ENCODE data around the gene TMEM238L. TPM values are rescaled to one million over a fixed set of nuclear protein-coding genes. Genes with fewer than 3 reads are reported as not detected.

The TMEM238L gene
- total RNA-seq, 1 donor = not detected

GRCh38 chr17:10798910-10799309, 5.0 kb downstream of the TMEM238L start:
- DNase-seq (ENCODE audit: low read depth) = no peak
- H3K4me3 ChIP-seq (ENCODE audit: low read depth, low read length) = no peak overlapping the region
- TF ChIP-seq CTCF (IDR thresholded peaks at IDR 0.05; ENCODE audit: insufficient read depth, low read length) = no peak

DNA sequence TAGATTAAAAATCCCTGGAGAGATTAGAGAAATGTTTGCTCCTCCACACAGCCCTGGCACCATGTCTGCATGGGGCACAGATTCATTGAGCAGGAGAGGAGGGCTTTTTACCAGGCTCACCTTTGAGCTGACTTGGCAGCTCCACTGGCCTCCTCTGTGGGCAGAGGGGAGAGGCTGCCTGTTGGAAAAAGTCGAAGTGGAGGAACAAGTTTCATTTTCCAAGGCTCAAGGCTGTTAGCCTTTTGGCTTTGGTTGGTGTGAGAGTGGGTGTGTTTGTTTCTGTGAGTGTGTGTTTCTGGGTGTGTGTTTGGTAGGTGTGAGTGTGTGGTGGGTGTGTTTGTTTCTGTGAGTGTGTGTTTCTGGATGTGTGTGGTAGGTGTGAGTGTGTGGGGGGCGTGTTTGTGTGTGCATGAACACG, 5.6 kb downstream of the TMEM238L start:
- DNase-seq (ENCODE audit: low read depth) = no peak
- H3K4me3 ChIP-seq (ENCODE audit: low read depth, low read length) = no peak overlapping the region
- TF ChIP-seq CTCF (IDR thresholded peaks at IDR 0.05; ENCODE audit: insufficient read depth, low read length) = no peak

DNA sequence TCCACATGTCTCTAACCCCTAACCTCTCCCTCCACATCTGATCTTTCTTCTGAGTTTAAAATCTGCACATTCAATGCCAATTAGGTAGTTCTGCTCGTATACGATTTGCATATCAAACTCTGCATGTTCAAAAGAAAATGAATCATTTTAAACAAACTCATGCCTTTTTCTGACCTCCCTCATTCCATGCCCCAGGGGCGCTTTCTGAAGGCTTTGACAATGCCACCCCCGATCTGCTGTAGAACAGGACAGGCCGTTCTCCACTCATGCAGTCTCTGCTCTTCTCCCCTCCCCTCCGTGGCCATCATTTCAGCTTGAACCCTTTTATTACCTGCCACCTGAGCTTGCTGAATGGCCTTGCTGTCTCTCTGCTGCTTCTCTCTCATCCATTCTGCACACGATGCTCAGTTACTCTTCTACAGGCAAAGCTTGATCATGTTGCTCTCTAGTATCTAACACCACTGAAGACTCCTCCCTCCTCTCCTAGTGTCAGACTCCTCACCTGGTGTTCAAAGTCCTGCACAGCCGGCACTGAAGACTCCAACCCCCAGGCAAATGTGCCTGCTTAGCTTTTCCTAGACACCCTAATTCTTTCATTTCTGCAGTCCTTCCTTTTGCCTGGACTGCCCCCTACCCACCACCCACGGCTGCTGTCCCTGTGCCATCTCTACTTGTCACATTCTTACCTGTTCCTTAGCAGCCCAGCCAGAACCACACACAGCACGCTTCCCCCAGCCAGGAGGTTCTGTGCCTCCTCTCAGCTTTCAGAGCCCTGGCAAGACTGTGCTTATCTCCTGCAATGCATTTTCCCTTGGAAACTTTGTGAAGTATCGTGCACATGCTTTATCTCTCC, 6.2 kb downstream of the TMEM238L start:
- no peak for DNase-seq (ENCODE audit: low read depth)
- H3K4me3 ChIP-seq (ENCODE audit: low read depth, low read length) = no peak overlapping the region
- TF ChIP-seq CTCF (IDR thresholded peaks at IDR 0.05; ENCODE audit: insufficient read depth, low read length) = no peak

DNA sequence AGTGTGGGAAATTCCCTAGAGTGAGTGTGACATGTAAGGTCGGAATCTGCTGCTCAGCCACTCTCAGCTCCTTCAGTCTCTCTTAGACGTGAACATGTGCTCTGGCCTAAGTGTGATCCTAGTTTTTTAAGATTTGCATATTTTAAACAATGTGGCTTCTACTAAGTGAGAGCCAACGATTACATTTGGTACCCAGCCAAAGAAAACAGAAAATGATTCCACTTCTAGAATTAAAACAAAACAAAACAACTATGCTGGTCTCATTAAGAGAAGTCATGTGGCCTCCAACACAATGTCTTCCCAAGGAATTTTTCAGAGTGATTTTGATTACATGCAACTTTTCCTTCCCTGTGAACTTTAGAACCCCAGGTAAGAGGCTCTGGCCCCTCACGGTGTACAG, 10.1 kb downstream of the TMEM238L start:
- no peak overlapping the region for H3K4me3 ChIP-seq (ENCODE audit: low read depth, low read length)
- DNase-seq (ENCODE audit: low read depth) = no peak
- TF ChIP-seq CTCF (IDR thresholded peaks at IDR 0.05; ENCODE audit: insufficient read depth, low read length) = no peak

GRCh38 chr17:10793256-10793655, 10.6 kb downstream of the TMEM238L start:
- H3K4me3 ChIP-seq (ENCODE audit: low read depth, low read length) = no peak overlapping the region
- no peak for DNase-seq (ENCODE audit: low read depth)
- TF ChIP-seq CTCF (IDR thresholded peaks at IDR 0.05; ENCODE audit: insufficient read depth, low read length) = no peak

DNA sequence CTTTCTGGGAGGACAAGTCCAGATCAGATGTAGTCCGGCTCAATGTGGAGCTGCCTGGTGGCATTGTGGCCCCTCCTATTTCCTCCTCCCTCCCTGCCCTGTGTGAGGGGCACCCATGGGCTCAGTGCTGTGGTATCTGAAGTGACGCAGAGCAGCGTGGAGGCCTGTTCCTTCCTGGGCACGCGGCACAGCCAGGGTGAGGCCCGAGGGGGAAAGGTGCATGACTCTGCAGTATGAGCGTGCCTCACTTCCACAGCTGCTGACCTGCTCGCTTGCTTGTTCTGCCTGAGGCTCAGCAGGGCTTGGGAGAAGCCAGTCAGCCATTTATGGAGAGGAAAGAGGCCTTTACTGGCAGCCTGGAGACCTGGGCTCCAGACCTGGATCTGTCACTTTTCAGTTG, 11.7 kb downstream of the TMEM238L start:
- no peak for TF ChIP-seq CTCF (IDR thresholded peaks at IDR 0.05; ENCODE audit: insufficient read depth, low read length)
- DNase-seq (ENCODE audit: low read depth) = no peak
- no peak overlapping the region for H3K4me3 ChIP-seq (ENCODE audit: low read depth, low read length)

All from fibroblast of the aortic adventitia (primary cell).